Measurements from ENCODE around the gene DAPK1.

The DAPK1 gene

DNA sequence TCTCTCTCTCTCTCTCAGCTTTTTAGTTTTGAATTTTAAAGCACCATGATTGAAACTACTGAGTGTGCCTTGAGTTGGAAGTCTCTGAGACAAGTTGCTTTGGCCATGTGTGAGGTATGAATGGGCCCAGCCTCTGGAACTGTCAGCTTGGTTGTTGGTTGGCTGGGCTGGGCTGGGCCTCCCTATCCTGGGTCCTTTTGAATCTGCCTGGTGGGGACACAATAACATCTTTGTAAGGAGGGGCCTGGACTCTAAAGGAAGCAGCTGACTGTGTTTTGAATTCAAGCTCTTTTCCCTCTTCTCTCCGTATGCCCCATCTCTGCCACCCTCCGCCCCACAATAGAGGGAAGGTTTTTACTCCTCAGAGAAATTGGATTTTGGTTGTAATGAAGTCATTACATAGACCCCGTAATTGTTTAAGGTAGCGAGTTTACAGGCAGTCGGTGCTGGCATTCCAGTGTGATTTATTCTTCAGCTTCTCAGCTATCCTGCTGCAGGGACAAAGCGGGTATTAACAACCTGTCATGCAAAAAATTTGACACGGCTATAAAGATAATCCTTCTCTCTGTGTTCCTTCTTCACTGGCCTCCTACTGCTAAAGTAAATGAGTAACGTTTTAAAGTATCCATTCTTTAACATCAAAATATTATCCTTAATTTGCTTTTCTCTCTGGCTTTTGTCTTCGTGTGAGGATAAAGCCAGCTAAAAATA lies 105.4 kb downstream of the DAPK1 start (continued):
- TF ChIP-seq ZBTB44 (tag by site-specific recombination; IDR thresholded peaks at IDR 0.05) (peak; percentile 97), ZIC2 (tag by site-specific recombination; IDR thresholded peaks at IDR 0.05) (peak; percentile 54), ZNF10 (tag by site-specific recombination; IDR thresholded peaks at IDR 0.05) (peak; percentile 63; the same call in 1 of the 2 replicates), TCF7L2 (IDR thresholded peaks at IDR 0.05; ENCODE audit: borderline replicate concordance, low read depth, low read length) (peak; percentile 49; the same call in 1 of the 2 replicates), ZNF596 (tag by site-specific recombination; IDR thresholded peaks at IDR 0.05) (peak; percentile 58; the same call in 1 of the 2 replicates), IKZF3 (tag by site-specific recombination; IDR thresholded peaks at IDR 0.05) (peak; percentile 85), ZNF24 (tag by site-specific recombination; IDR thresholded peaks at IDR 0.05) (no peak), PRDM4 (tag by site-specific recombination; IDR thresholded peaks at IDR 0.05) (peak; percentile 82), ZNF561 (tag by site-specific recombination; IDR thresholded peaks at IDR 0.05; ENCODE audit: borderline replicate concordance) (peak; percentile 79; the same call in 1 of the 2 replicates), ZNF311 (tag by site-specific recombination; IDR thresholded peaks at IDR 0.05; ENCODE audit: borderline replicate concordance) (no peak)
- TF ChIP-seq, protein P1, sequence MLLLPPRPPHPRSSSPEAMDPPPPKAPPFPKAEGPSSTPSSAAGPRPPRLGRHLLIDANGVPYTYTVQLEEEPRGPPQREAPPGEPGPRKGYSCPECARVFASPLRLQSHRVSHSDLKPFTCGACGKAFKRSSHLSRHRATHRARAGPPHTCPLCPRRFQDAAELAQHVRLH (tag by site-specific recombination; IDR thresholded peaks at IDR 0.05) = peak; percentile 75

- ChIA-PET CTCF (no interaction called here), POLR2A (no interaction called here)
- Histone ChIP-seq H3K4me1 (ENCODE audit: control insufficient read depth, insufficient read depth, low read length) (peaks cover 27% of the 10 kb centered on the region), H3K9me3 (ENCODE audit: control insufficient read depth, insufficient read depth, low read depth, low read length) (no peaks in the 10 kb centered on the region), H3K4me3 (ENCODE audit: low read depth, low read length) (no peak overlapping the region), H3K27ac (ENCODE audit: extremely low read depth, low read depth, low read length) (peak overlapping the region; percentile 79; the same call in 1 of the 2 replicates), H3K36me3 (ENCODE audit: control insufficient read depth in 2 of 2, insufficient read depth in 1 of 2, low read length in 2 of 2) (peaks cover 0 to 30% of the 10 kb centered on the region in 2 experiments; a peak in 1 of 3 replicates)
- no peak for TF ChIP-seq BCL6B (tag by site-specific recombination; IDR thresholded peaks at IDR 0.05)
- no peak for TF ChIP-seq KLF8 (tag by site-specific recombination; IDR thresholded peaks at IDR 0.05)
- TF ChIP-seq, protein P2, sequence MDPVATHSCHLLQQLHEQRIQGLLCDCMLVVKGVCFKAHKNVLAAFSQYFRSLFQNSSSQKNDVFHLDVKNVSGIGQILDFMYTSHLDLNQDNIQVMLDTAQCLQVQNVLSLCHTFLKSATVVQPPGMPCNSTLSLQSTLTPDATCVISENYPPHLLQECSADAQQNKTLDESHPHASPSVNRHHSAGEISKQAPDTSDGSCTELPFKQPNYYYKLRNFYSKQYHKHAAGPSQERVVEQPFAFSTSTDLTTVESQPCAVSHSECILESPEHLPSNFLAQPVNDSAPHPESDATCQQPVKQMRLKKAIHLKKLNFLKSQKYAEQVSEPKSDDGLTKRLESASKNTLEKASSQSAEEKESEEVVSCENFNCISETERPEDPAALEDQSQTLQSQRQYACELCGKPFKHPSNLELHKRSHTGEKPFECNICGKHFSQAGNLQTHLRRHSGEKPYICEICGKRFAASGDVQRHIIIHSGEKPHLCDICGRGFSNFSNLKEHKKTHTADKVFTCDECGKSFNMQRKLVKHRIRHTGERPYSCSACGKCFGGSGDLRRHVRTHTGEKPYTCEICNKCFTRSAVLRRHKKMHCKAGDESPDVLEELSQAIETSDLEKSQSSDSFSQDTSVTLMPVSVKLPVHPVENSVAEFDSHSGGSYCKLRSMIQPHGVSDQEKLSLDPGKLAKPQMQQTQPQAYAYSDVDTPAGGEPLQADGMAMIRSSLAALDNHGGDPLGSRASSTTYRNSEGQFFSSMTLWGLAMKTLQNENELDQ (tag by site-specific recombination; IDR thresholded peaks at IDR 0.05; ENCODE audit: low read depth) = no peak
- no peak for TF ChIP-seq ZBTB8A (tag by site-specific recombination; IDR thresholded peaks at IDR 0.05)
- no peak for TF ChIP-seq ZNF121 (tag by site-specific recombination; IDR thresholded peaks at IDR 0.05)
- TF ChIP-seq, protein P3, sequence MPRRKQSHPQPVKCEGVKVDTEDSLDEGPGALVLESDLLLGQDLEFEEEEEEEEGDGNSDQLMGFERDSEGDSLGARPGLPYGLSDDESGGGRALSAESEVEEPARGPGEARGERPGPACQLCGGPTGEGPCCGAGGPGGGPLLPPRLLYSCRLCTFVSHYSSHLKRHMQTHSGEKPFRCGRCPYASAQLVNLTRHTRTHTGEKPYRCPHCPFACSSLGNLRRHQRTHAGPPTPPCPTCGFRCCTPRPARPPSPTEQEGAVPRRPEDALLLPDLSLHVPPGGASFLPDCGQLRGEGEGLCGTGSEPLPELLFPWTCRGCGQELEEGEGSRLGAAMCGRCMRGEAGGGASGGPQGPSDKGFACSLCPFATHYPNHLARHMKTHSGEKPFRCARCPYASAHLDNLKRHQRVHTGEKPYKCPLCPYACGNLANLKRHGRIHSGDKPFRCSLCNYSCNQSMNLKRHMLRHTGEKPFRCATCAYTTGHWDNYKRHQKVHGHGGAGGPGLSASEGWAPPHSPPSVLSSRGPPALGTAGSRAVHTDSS (tag by site-specific recombination; IDR thresholded peaks at IDR 0.05) = no peak
- TF ChIP-seq ZFP41 (tag by site-specific recombination; IDR thresholded peaks at IDR 0.05; ENCODE audit: borderline replicate concordance) = no peak
- TF ChIP-seq SCRT2 (tag by site-specific recombination; IDR thresholded peaks at IDR 0.05) = no peak
- no peak for TF ChIP-seq ZFP37 (tag by site-specific recombination; IDR thresholded peaks at IDR 0.05)
- no peak for TF ChIP-seq FEZF1 (tag by site-specific recombination; IDR thresholded peaks at IDR 0.05)
- TF ChIP-seq ZNF398 (tag by site-specific recombination; IDR thresholded peaks at IDR 0.05) = no peak
- no peak for TF ChIP-seq ZNF140 (tag by site-specific recombination; IDR thresholded peaks at IDR 0.05)
- TF ChIP-seq ZNF311 (tag by site-specific recombination; IDR thresholded peaks at IDR 0.05; ENCODE audit: borderline replicate concordance) = no peak
Observed at GRCh38 chr9:87603854-87604490, 106.3 kb downstream of the DAPK1 start.
